HEK293 (cell line): Measurements from ENCODE around the gene FRMD6.

Experiments
- CTCF ChIA-PET: fragments of 350-600 bp; formaldehyde crosslinking; extraction: SDS; loops from one replicate; lab custom pipeline; 2021; ENCODE audit warnings: antibody characterized with exemption; lab: Yijun Ruan, JAX
- POLR2A ChIA-PET: fragments of 300-600 bp; formaldehyde crosslinking; extraction: SDS; loops from one replicate; lab custom pipeline; 2020; ENCODE audit warnings: antibody characterized with exemption, inconsistent platforms; lab: Yijun Ruan, JAX
- H3K27ac ChIP-seq: fragments of 200-500 bp; sonication (Bioruptor generic); 2 replicates; pipeline ENCODE4 v1.5.1; 2014; ENCODE audit warnings: low read depth, low read length, control low read depth, inconsistent platforms; ENCODE audit errors: extremely low read depth
- H3K36me3 ChIP-seq, 2 experiments: fragments of 200-500 bp in 1 of 2; sonication (Bioruptor generic) in 1 of 2; 1 replicate in 1 of 2; 2 replicates in 1 of 2; pipeline ENCODE4 v1.5.1; 2014 to 2017; ENCODE audit warnings: inconsistent platforms in 2 of 2, low read length in 2 of 2; ENCODE audit not compliant: control insufficient read depth in 2 of 2, insufficient read depth in 1 of 2
- H3K4me1 ChIP-seq: fragments of 200-500 bp; sonication (Bioruptor generic); 2 replicates; pipeline ENCODE4 v1.5.1; 2014; ENCODE audit warnings: mild to moderate bottlenecking, low read length, inconsistent platforms; ENCODE audit not compliant: control insufficient read depth, insufficient read depth
- H3K4me3 ChIP-seq: 2 replicates; pipeline ENCODE4 v1.5.1; 2011; ENCODE audit warnings: low read depth, mild to moderate bottlenecking, control low read depth, low read length, moderate library complexity
- H3K9me3 ChIP-seq: fragments of 200-500 bp; sonication (Bioruptor generic); 2 replicates; pipeline ENCODE4 v1.5.1; 2014; ENCODE audit warnings: low read depth, low read length, inconsistent platforms; ENCODE audit not compliant: control insufficient read depth, insufficient read depth
- BCL11A ChIP-seq: fragments of 450-650 bp; formaldehyde crosslinking; IDR thresholded peaks from 2 replicates; pipeline ENCODE4 v1.5.1; 2016; ENCODE audit warnings: low read depth, missing biosample characterization, missing genetic modification characterization
- GFI1B ChIP-seq: fragments of 450-650 bp; formaldehyde crosslinking; IDR thresholded peaks from 2 replicates; pipeline ENCODE4 v1.5.1; 2016; ENCODE audit warnings: missing biosample characterization, missing genetic modification characterization
- KLF9 ChIP-seq: fragments of 450-650 bp; formaldehyde crosslinking; IDR thresholded peaks from 2 replicates; pipeline ENCODE4 v1.5.1; 2016; ENCODE audit warnings: missing biosample characterization, missing genetic modification characterization, low read depth
- MYNN ChIP-seq: fragments of 450-650 bp; formaldehyde crosslinking; IDR thresholded peaks from 2 replicates; pipeline ENCODE4 v1.5.1; 2016; ENCODE audit warnings: missing biosample characterization, missing genetic modification characterization, borderline replicate concordance
- PRDM1 ChIP-seq: fragments of 450-650 bp; formaldehyde crosslinking; IDR thresholded peaks from 2 replicates; pipeline ENCODE4; 2016; ENCODE audit warnings: missing biosample characterization, missing genetic modification characterization
- SETDB1 ChIP-seq: IDR thresholded peaks from one replicate; pipeline ENCODE4 v1.6.1; 2017; ENCODE audit warnings: mild to moderate bottlenecking, low read length, moderate library complexity, mixed read lengths; ENCODE audit not compliant: insufficient read length
- SP2 ChIP-seq: fragments of 450-650 bp; formaldehyde crosslinking; IDR thresholded peaks from 2 replicates; pipeline ENCODE4 v1.5.1; 2016; ENCODE audit warnings: missing biosample characterization, missing genetic modification characterization
- SP7 ChIP-seq: fragments of 450-650 bp; formaldehyde crosslinking; IDR thresholded peaks from 2 replicates; pipeline ENCODE4 v1.5.1; 2016; ENCODE audit warnings: missing biosample characterization, missing genetic modification characterization
- ZBTB17 ChIP-seq: fragments of 450-650 bp; formaldehyde crosslinking; IDR thresholded peaks from 2 replicates; pipeline ENCODE4 v1.5.1; 2016; ENCODE audit warnings: missing biosample characterization, missing genetic modification characterization
- ZBTB21 ChIP-seq: fragments of 450-650 bp; formaldehyde crosslinking; IDR thresholded peaks from 2 replicates; pipeline ENCODE4 v1.5.1; 2017; ENCODE audit warnings: missing biosample characterization, missing genetic modification characterization
- ZEB2 ChIP-seq: fragments of 450-650 bp; formaldehyde crosslinking; IDR thresholded peaks from 2 replicates; pipeline ENCODE4 v1.5.1; 2016; ENCODE audit warnings: missing biosample characterization, missing genetic modification characterization
- ZFHX2 ChIP-seq: fragments of 450-650 bp; formaldehyde crosslinking; conservative IDR thresholded peaks from 2 replicates; pipeline ENCODE4 v1.5.1; 2016; ENCODE audit warnings: missing biosample characterization, missing genetic modification characterization
- ZNF155 ChIP-seq: fragments of 450-650 bp; formaldehyde crosslinking; IDR thresholded peaks from 2 replicates; pipeline ENCODE4 v1.5.1; 2016; ENCODE audit warnings: missing biosample characterization, missing genetic modification characterization
- ZNF184 ChIP-seq: fragments of 450-650 bp; IDR thresholded peaks from 2 replicates; pipeline ENCODE4 v1.5.1; 2018; ENCODE audit warnings: missing biosample characterization, mild to moderate bottlenecking, missing genetic modification characterization
- ZNF302 ChIP-seq: fragments of 450-650 bp; formaldehyde crosslinking; IDR thresholded peaks from 2 replicates; pipeline ENCODE4 v1.5.1; 2016; ENCODE audit warnings: missing biosample characterization, missing genetic modification characterization, low read depth
- ZNF311 ChIP-seq: fragments of 450-650 bp; formaldehyde crosslinking; IDR thresholded peaks from 2 replicates; pipeline ENCODE4 v1.5.1; 2017; ENCODE audit warnings: missing biosample characterization, missing genetic modification characterization, borderline replicate concordance
- ZNF350 ChIP-seq: fragments of 450-650 bp; formaldehyde crosslinking; IDR thresholded peaks from 2 replicates; pipeline ENCODE4 v1.5.0; 2017; ENCODE audit warnings: missing biosample characterization, mild to moderate bottlenecking, missing genetic modification characterization
- ZNF366 ChIP-seq: fragments of 450-650 bp; formaldehyde crosslinking; conservative IDR thresholded peaks from 2 replicates; pipeline ENCODE4 v1.5.1; 2016; ENCODE audit warnings: missing biosample characterization, missing genetic modification characterization
- ZNF416 ChIP-seq: fragments of 450-650 bp; formaldehyde crosslinking; IDR thresholded peaks from 2 replicates; pipeline ENCODE4 v1.5.1; 2016; ENCODE audit warnings: missing biosample characterization, missing genetic modification characterization
- ZNF423 ChIP-seq: fragments of 450-650 bp; formaldehyde crosslinking; IDR thresholded peaks from 2 replicates; pipeline ENCODE4 v1.5.1; 2016; ENCODE audit warnings: missing biosample characterization, missing genetic modification characterization
- ZNF501 ChIP-seq: fragments of 450-650 bp; formaldehyde crosslinking; IDR thresholded peaks from 2 replicates; pipeline ENCODE4 v1.5.1; 2016; ENCODE audit warnings: missing biosample characterization, missing genetic modification characterization
- ZNF521 ChIP-seq: fragments of 450-650 bp; formaldehyde crosslinking; IDR thresholded peaks from 2 replicates; pipeline ENCODE4 v1.5.1; 2017; ENCODE audit warnings: missing biosample characterization, mild to moderate bottlenecking, missing genetic modification characterization
- ZNF677 ChIP-seq: fragments of 450-650 bp; IDR thresholded peaks from 2 replicates; pipeline ENCODE4 v1.5.0; 2018; ENCODE audit warnings: missing biosample characterization, mild to moderate bottlenecking, missing genetic modification characterization, moderate library complexity
- ZNF792 ChIP-seq: fragments of 450-650 bp; formaldehyde crosslinking; IDR thresholded peaks from 2 replicates; pipeline ENCODE4 v1.5.1; 2016; ENCODE audit warnings: missing biosample characterization, missing genetic modification characterization
- TF ChIP-seq, protein P1 (sequence below): fragments of 450-650 bp; IDR thresholded peaks from 2 replicates; pipeline ENCODE4 v1.5.1; 2018; ENCODE audit warnings: missing biosample characterization, mild to moderate bottlenecking, missing genetic modification characterization
- TF ChIP-seq, protein P2 (sequence below): fragments of 450-650 bp; formaldehyde crosslinking; IDR thresholded peaks from 2 replicates; pipeline ENCODE4 v1.5.1; 2016; ENCODE audit warnings: missing biosample characterization, missing genetic modification characterization
- TF ChIP-seq, protein P3 (sequence below): fragments of 450-650 bp; formaldehyde crosslinking; IDR thresholded peaks from 2 replicates; pipeline ENCODE4 v1.5.1; 2016; ENCODE audit warnings: missing biosample characterization, missing genetic modification characterization
- TF ChIP-seq, protein P4 (sequence below): fragments of 450-650 bp; formaldehyde crosslinking; IDR thresholded peaks from 2 replicates; pipeline ENCODE4 v1.5.1; 2016; ENCODE audit warnings: missing biosample characterization, missing genetic modification characterization
- TF ChIP-seq, protein P5 (sequence below): fragments of 450-650 bp; formaldehyde crosslinking; optimal IDR thresholded peaks from 2 replicates; pipeline ENCODE3; 2016; ENCODE audit warnings: missing biosample characterization, mild to moderate bottlenecking, missing genetic modification characterization
- TF ChIP-seq, protein P6 (sequence below): fragments of 450-650 bp; formaldehyde crosslinking; IDR thresholded peaks from 2 replicates; pipeline ENCODE4 v1.5.1; 2016; ENCODE audit warnings: missing biosample characterization, missing genetic modification characterization, borderline replicate concordance

FRMD6 gene

DNA sequence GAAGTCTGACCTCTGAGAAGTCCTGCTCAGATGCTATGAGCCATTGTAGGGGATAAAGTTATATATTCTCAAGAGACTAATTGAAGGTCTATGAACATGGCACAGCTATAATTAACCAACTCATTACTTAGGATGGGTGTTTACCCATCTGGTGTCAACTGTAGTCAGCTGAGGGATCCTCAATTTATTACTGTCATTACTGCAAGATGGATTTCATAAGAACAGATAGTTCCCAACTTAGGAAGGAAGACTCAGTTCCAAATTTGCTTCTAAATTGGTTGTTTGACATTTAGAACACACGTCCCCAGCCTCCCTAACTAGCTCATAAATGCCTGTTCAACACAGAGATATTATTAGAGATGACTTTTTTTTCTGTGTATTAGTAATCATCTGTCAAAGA, 81.4 kb downstream of the FRMD6 start:
- Histone ChIP-seq H3K27ac (no peak overlapping the region), H3K4me1 (no peaks in the 10 kb centered on the region), H3K36me3 (peaks cover 2 to 10% of the 10 kb centered on the region in 2 experiments; a peak in 2 of 3 replicates), H3K9me3 (no peaks in the 10 kb centered on the region), H3K4me3 (no peak overlapping the region)
- ChIA-PET CTCF (no interaction called here), POLR2A (no interaction called here)
- no peak for TF ChIP-seq SP2
- no peak for TF ChIP-seq ZNF521
- TF ChIP-seq ZFHX2 = no peak
- no peak for TF ChIP-seq SETDB1
- no peak for TF ChIP-seq ZNF792 (tag by site-specific recombination)
- TF ChIP-seq ZNF184 (tag by site-specific recombination) = no peak
- TF ChIP-seq, protein P1, sequence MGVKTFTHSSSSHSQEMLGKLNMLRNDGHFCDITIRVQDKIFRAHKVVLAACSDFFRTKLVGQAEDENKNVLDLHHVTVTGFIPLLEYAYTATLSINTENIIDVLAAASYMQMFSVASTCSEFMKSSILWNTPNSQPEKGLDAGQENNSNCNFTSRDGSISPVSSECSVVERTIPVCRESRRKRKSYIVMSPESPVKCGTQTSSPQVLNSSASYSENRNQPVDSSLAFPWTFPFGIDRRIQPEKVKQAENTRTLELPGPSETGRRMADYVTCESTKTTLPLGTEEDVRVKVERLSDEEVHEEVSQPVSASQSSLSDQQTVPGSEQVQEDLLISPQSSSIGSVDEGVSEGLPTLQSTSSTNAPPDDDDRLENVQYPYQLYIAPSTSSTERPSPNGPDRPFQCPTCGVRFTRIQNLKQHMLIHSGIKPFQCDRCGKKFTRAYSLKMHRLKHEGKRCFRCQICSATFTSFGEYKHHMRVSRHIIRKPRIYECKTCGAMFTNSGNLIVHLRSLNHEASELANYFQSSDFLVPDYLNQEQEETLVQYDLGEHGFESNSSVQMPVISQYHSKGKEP (tag by site-specific recombination) = no peak
- TF ChIP-seq ZEB2 (tag by site-specific recombination) = no peak
- TF ChIP-seq ZNF311 (tag by site-specific recombination) = no peak
- TF ChIP-seq SP7 (tag by site-specific recombination) = no peak
- TF ChIP-seq GFI1B = no peak
- TF ChIP-seq ZNF302 (tag by site-specific recombination) = no peak
- no peak for TF ChIP-seq ZNF350 (tag by site-specific recombination)
- TF ChIP-seq, protein P2, sequence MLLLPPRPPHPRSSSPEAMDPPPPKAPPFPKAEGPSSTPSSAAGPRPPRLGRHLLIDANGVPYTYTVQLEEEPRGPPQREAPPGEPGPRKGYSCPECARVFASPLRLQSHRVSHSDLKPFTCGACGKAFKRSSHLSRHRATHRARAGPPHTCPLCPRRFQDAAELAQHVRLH = no peak
- no peak for TF ChIP-seq ZBTB17 (tag by site-specific recombination)
- TF ChIP-seq, protein P3, sequence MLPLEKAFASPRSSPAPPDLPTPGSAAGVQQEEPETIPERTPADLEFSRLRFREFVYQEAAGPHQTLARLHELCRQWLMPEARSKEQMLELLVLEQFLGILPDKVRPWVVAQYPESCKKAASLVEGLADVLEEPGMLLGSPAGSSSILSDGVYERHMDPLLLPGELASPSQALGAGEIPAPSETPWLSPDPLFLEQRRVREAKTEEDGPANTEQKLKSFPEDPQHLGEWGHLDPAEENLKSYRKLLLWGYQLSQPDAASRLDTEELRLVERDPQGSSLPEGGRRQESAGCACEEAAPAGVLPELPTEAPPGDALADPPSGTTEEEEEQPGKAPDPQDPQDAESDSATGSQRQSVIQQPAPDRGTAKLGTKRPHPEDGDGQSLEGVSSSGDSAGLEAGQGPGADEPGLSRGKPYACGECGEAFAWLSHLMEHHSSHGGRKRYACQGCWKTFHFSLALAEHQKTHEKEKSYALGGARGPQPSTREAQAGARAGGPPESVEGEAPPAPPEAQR (tag by site-specific recombination) = no peak
- no peak for TF ChIP-seq ZNF677 (tag by site-specific recombination)
- TF ChIP-seq, protein P4, sequence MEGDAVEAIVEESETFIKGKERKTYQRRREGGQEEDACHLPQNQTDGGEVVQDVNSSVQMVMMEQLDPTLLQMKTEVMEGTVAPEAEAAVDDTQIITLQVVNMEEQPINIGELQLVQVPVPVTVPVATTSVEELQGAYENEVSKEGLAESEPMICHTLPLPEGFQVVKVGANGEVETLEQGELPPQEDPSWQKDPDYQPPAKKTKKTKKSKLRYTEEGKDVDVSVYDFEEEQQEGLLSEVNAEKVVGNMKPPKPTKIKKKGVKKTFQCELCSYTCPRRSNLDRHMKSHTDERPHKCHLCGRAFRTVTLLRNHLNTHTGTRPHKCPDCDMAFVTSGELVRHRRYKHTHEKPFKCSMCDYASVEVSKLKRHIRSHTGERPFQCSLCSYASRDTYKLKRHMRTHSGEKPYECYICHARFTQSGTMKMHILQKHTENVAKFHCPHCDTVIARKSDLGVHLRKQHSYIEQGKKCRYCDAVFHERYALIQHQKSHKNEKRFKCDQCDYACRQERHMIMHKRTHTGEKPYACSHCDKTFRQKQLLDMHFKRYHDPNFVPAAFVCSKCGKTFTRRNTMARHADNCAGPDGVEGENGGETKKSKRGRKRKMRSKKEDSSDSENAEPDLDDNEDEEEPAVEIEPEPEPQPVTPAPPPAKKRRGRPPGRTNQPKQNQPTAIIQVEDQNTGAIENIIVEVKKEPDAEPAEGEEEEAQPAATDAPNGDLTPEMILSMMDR (tag by site-specific recombination) = no peak
- TF ChIP-seq MYNN (tag by site-specific recombination) = no peak
- TF ChIP-seq, all 188 proteins: peak for 0

DNA sequence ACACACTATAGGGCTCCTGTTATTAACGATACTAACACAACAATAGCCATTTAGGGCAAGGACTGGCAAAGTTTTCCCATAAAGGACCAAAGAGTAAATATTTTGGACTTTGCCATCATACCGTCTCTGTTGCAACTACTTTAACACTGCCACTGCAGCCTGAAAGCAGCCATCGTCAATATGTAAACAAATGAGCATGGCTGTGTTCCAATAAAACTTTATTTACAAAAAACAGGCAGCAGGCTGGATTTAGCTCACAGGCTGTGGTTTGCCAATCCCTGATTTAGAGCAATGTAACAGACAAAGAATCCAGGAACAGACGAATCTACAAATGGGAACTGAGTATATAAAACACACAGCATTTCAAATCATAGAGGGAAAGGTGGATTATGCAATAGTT, 84.1 kb downstream of the FRMD6 start:
- no peak overlapping the region for H3K4me3 ChIP-seq
- no peaks in the 10 kb centered on the region for H3K9me3 ChIP-seq
- ChIA-PET POLR2A (no interaction called here), CTCF (interaction anchor here (0.6 to 0.7 kb wide), 4 partner anchors 40 to 545 kb away, joined by 3 to 9 read pairs (median 3); no protein-coding TSS in a partner anchor)
- H3K36me3 ChIP-seq = no peaks in the 10 kb centered on the region
- H3K27ac ChIP-seq = no peak overlapping the region
- no peaks in the 10 kb centered on the region for H3K4me1 ChIP-seq
- TF ChIP-seq KLF9 (tag by site-specific recombination) = no peak
- TF ChIP-seq BCL11A (tag by site-specific recombination) = no peak
- no peak for TF ChIP-seq ZBTB21 (tag by site-specific recombination)
- TF ChIP-seq ZNF792 (tag by site-specific recombination) = no peak
- TF ChIP-seq, protein P5, sequence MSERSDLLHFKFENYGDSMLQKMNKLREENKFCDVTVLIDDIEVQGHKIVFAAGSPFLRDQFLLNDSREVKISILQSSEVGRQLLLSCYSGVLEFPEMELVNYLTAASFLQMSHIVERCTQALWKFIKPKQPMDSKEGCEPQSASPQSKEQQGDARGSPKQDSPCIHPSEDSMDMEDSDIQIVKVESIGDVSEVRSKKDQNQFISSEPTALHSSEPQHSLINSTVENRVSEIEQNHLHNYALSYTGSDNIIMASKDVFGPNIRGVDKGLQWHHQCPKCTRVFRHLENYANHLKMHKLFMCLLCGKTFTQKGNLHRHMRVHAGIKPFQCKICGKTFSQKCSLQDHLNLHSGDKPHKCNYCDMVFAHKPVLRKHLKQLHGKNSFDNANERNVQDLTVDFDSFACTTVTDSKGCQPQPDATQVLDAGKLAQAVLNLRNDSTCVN (tag by site-specific recombination) = no peak
- TF ChIP-seq, protein P6, sequence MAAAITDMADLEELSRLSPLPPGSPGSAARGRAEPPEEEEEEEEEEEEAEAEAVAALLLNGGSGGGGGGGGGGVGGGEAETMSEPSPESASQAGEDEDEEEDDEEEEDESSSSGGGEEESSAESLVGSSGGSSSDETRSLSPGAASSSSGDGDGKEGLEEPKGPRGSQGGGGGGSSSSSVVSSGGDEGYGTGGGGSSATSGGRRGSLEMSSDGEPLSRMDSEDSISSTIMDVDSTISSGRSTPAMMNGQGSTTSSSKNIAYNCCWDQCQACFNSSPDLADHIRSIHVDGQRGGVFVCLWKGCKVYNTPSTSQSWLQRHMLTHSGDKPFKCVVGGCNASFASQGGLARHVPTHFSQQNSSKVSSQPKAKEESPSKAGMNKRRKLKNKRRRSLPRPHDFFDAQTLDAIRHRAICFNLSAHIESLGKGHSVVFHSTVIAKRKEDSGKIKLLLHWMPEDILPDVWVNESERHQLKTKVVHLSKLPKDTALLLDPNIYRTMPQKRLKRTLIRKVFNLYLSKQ (tag by site-specific recombination) = no peak
- TF ChIP-seq ZNF155 (tag by site-specific recombination) = no peak
- no peak for TF ChIP-seq ZNF501 (tag by site-specific recombination)
- no peak for TF ChIP-seq ZNF423
- TF ChIP-seq ZNF416 (tag by site-specific recombination) = no peak
- no peak for TF ChIP-seq ZNF366 (tag by site-specific recombination)
- TF ChIP-seq PRDM1 (tag by site-specific recombination) = no peak
